ENCODE results near the gene PACRG. TPM values are rescaled to one million over a fixed set of nuclear protein-coding genes. Genes with fewer than 3 reads are reported as not detected.

PACRG gene
- total RNA-seq, 2 experiments from 2014 or later: not detected

GRCh38 chr6:162770136-162770535 is 42.4 kb downstream of the PACRG start:
- no peaks in the 10 kb centered on the region for H3K79me2 ChIP-seq (ENCODE audit: insufficient read depth, low read depth, low read length)
- intact Hi-C loops (cut with micrococcal nuclease; ENCODE audit: unreplicated experiment): no loop called here
- no peaks in the 10 kb centered on the region for H4K20me1 ChIP-seq (ENCODE audit: insufficient read depth, low read length)
- H2AFZ ChIP-seq (ENCODE audit: low read length): no peak overlapping the region
- no peak for DNase-seq (ENCODE audit: low spot score)
- TF ChIP-seq EZH2phosphoT487 (IDR thresholded peaks at IDR 0.05; ENCODE audit: borderline replicate concordance, low read depth, low read length) (no peak), CTCF (conservative IDR thresholded peaks at IDR 0.05; ENCODE audit: low read length) (no peak)
- BruUV-seq (replicated peaks): no TSS peak
- H3K36me3 ChIP-seq (ENCODE audit: insufficient read depth, low read length): no peaks in the 10 kb centered on the region
- CTCF ChIA-PET (ENCODE audit: unreplicated experiment): no interaction called here
- H3K9me2 ChIP-seq (ENCODE audit: insufficient read depth, low read length): no peaks in the 10 kb centered on the region
- no peak overlapping the region for H3K4me3 ChIP-seq (ENCODE audit: low read depth, low read length, poor library complexity, severe bottlenecking)
- no peaks in the 10 kb centered on the region for H3K4me1 ChIP-seq (ENCODE audit: insufficient read depth, low read length, poor library complexity, severe bottlenecking)
- no peak overlapping the region for H3K4me2 ChIP-seq (ENCODE audit: low read length)
- H3K27ac ChIP-seq (ENCODE audit: low read depth, low read length, poor library complexity, severe bottlenecking): no peak overlapping the region
- H3K9me3 ChIP-seq (ENCODE audit: low read length): no peaks in the 10 kb centered on the region
- POLR2A ChIA-PET: interaction anchor here (0.6 to 1.1 kb wide), 2 partner anchors 9 to 578 kb away, joined by 3 to 4 read pairs; no protein-coding TSS in a partner anchor

- BruUV-seq (replicated peaks): no TSS peak
- Histone ChIP-seq H3K9me3 (ENCODE audit: low read length) (no peaks in the 10 kb centered on the region), H3K27ac (ENCODE audit: low read depth, low read length, poor library complexity, severe bottlenecking) (no peak overlapping the region), H4K20me1 (ENCODE audit: insufficient read depth, low read length) (no peaks in the 10 kb centered on the region), H3K4me1 (ENCODE audit: insufficient read depth, low read length, poor library complexity, severe bottlenecking) (no peaks in the 10 kb centered on the region), H3K36me3 (ENCODE audit: insufficient read depth, low read length) (no peaks in the 10 kb centered on the region), H3K4me3 (ENCODE audit: low read depth, low read length, poor library complexity, severe bottlenecking) (no peak overlapping the region), H3K9me2 (ENCODE audit: insufficient read depth, low read length) (no peaks in the 10 kb centered on the region), H3K4me2 (ENCODE audit: low read length) (no peak overlapping the region), H2AFZ (ENCODE audit: low read length) (no peak overlapping the region), H3K79me2 (ENCODE audit: insufficient read depth, low read depth, low read length) (no peaks in the 10 kb centered on the region)
- intact Hi-C loops (cut with micrococcal nuclease; ENCODE audit: unreplicated experiment): no loop called here
- ChIA-PET CTCF (ENCODE audit: unreplicated experiment) (no interaction called here), POLR2A (no interaction called here)
- TF ChIP-seq CTCF (conservative IDR thresholded peaks at IDR 0.05; ENCODE audit: low read length) (no peak), EZH2phosphoT487 (IDR thresholded peaks at IDR 0.05; ENCODE audit: borderline replicate concordance, low read depth, low read length) (no peak)
- no peak for DNase-seq (ENCODE audit: low spot score)
Observed at GRCh38 chr6:162770955-162771354, 43.2 kb downstream of the PACRG start.

- no TSS peak for BruUV-seq (replicated peaks)
- H2AFZ ChIP-seq (ENCODE audit: low read length): no peak overlapping the region
- ChIA-PET POLR2A (no interaction called here), CTCF (ENCODE audit: unreplicated experiment) (no interaction called here)
- H3K36me3 ChIP-seq (ENCODE audit: insufficient read depth, low read length): no peaks in the 10 kb centered on the region
- no peak for TF ChIP-seq EZH2phosphoT487 (IDR thresholded peaks at IDR 0.05; ENCODE audit: borderline replicate concordance, low read depth, low read length)
- no peak for TF ChIP-seq CTCF (conservative IDR thresholded peaks at IDR 0.05; ENCODE audit: low read length)
- H3K79me2 ChIP-seq (ENCODE audit: insufficient read depth, low read depth, low read length): no peaks in the 10 kb centered on the region
- intact Hi-C loops (cut with micrococcal nuclease; ENCODE audit: unreplicated experiment): no loop called here
- no peaks in the 10 kb centered on the region for H3K9me2 ChIP-seq (ENCODE audit: insufficient read depth, low read length)
- no peaks in the 10 kb centered on the region for H3K4me1 ChIP-seq (ENCODE audit: insufficient read depth, low read length, poor library complexity, severe bottlenecking)
- H3K4me3 ChIP-seq (ENCODE audit: low read depth, low read length, poor library complexity, severe bottlenecking): no peak overlapping the region
- H3K27ac ChIP-seq (ENCODE audit: low read depth, low read length, poor library complexity, severe bottlenecking): no peak overlapping the region
- H4K20me1 ChIP-seq (ENCODE audit: insufficient read depth, low read length): no peaks in the 10 kb centered on the region
- H3K4me2 ChIP-seq (ENCODE audit: low read length): no peak overlapping the region
- H3K9me3 ChIP-seq (ENCODE audit: low read length): no peaks in the 10 kb centered on the region
- DNase-seq (ENCODE audit: low spot score): no peak
Observed at GRCh38 chr6:162772466-162772865, 44.7 kb downstream of the PACRG start.

All from OCI-LY7 (cell line).